22Rv1 (cell line): Measurements from ENCODE around the gene CHST2.

Source experiments
- H3K27ac ChIP-seq: fragments of 450-650 bp; 2 replicates; pipeline ENCODE4 v1.5.1; 2017
- ZFX ChIP-seq: fragments of 450-650 bp; IDR thresholded peaks from 2 replicates; pipeline ENCODE4 v1.6.1; 2017; ENCODE audit warnings: antibody characterized with exemption, borderline replicate concordance
- TF ChIP-seq, protein P1 (sequence below): fragments of 450-650 bp; IDR thresholded peaks from 2 replicates; pipeline ENCODE4 v1.5.1; 2017; ENCODE audit warnings: mild to moderate bottlenecking

CHST2 gene

DNA sequence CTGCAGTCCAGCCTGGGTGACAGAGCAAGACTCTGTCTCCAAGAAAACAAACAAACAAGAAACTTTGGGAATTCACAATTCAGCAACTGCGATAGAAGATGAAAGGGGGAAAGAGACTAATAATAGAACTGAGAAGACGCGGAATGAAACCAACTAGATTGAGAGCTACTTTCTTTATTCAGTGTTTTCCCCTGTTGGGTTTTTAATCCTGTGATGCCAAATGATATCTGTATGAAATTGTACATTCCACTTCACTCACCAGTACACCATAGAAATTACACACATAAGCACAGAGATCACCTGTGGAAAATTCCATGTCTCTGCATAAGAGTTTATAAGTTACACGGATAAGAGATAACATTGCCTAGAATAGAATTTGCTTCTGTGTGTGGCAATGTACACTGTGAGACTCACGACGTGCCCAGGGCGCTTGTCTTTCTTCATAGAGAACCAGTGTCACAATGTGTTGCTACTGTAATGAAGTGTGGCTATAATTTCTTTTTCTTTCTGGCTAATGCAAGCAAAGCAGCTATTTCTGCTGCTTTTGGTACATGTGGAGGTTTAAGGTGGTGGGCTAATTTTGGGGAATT, 17.7 kb upstream of the CHST2 start:
- H3K27ac ChIP-seq = no peak overlapping the region
- TF ChIP-seq, protein P1, sequence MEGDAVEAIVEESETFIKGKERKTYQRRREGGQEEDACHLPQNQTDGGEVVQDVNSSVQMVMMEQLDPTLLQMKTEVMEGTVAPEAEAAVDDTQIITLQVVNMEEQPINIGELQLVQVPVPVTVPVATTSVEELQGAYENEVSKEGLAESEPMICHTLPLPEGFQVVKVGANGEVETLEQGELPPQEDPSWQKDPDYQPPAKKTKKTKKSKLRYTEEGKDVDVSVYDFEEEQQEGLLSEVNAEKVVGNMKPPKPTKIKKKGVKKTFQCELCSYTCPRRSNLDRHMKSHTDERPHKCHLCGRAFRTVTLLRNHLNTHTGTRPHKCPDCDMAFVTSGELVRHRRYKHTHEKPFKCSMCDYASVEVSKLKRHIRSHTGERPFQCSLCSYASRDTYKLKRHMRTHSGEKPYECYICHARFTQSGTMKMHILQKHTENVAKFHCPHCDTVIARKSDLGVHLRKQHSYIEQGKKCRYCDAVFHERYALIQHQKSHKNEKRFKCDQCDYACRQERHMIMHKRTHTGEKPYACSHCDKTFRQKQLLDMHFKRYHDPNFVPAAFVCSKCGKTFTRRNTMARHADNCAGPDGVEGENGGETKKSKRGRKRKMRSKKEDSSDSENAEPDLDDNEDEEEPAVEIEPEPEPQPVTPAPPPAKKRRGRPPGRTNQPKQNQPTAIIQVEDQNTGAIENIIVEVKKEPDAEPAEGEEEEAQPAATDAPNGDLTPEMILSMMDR = no peak
- TF ChIP-seq ZFX = no peak

DNA sequence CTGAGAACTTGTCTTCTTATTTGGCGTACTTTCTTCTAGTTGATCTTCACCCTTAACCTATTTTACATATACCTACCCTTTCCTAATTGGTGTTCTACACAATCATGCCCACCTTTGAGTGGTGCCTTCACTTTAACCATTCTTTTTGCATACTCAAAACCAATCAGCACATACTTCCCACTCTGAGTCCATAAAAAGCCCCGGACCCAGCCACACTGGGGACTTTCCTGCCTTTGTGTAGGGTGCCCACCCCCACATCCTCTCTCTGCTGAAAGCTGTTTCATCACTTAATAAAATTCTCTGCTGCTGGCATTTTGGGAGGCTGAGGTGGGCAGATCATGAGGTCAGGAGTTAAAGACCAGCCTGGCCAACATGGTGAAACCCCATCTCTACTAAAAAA, 15.9 kb upstream of the CHST2 start:
- no peak for TF ChIP-seq ZFX
- TF ChIP-seq, protein P1 = no peak
- H3K27ac ChIP-seq = no peak overlapping the region

DNA sequence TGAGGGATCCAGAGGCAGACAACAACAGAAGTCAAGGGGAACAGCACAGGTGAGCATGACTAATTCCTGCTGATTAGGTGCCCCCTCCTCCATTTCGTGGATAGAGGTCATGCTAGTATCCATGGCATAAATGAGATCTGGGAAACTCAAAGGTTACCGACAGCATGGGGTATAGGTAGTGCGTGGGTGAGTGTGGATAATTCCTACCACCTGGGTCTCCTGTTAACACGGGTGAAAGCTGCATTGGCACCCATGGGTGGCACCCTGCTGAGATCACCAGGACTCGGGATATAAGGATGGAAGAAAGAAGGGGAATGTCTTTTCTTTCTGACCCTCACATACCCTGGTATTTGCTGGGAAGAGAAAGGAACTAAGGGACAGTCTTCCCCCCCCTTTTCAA, 14.4 kb upstream of the CHST2 start:
- TF ChIP-seq, protein P1 = no peak
- TF ChIP-seq ZFX = no peak

DNA sequence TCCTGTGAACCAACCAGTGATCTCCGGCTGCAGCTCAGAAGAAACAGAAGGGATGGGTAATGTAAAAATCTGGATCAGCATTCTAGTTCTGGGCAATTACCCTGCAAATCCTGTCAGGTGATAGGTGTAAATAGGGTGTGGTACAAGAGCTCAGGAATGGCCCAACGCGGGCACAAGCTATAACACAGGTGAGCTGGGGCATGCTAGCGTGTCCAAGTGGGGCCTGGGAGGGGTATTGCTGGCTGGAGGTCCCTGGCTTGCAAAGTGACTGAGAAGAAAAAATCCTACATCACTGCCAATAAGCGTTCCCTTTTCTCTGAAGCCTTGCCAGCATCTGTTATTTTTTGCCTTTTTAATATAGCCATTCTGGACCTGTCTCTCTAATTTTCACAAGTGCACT, 9.7 kb upstream of the CHST2 start:
- H3K27ac ChIP-seq = no peak overlapping the region
- TF ChIP-seq, protein P1 = no peak
- no peak for TF ChIP-seq ZFX

More for the DNA sequence above, 14.4 kb upstream of the CHST2 start:
- no peak overlapping the region for H3K27ac ChIP-seq

DNA sequence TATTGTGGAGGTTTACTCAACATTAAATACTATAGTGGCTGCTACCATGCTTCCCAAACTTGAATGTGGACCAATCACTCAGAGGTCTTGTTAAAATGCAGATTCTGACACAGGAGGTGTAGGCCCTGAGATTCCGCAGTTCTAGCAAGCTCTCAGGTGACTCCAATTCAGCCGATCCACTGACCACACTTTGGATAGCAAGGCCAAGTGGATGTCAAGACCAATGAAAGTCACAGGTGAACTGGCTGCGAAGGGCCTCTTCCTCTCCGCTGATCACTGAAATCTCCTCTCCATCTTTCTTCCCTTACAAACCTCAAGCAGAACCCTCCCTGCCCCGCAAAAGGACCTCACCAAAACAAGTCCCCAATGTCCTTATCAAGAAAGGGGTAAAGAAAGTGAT, 9.2 kb upstream of the CHST2 start:
- no peak overlapping the region for H3K27ac ChIP-seq
- no peak for TF ChIP-seq ZFX
- TF ChIP-seq, protein P1 = no peak

DNA sequence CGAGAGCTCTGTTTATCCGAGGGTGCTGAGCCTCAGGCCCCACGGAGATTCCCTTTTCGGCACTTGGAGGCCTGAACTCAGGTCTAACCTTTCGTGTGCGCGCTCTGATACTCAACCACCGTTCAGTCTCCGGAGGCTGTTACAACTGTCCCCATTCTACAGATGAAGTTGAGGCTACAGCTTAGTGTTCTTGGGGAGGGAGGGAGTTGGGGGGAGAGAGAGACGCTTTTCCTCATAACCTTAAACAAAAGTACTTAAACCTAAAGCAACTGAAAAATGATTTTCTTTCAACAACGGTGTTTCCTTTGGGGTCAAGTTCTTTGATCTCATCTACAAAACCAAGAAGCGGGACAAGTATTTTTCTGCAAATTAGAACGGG, 952 bp upstream of the CHST2 start:
- H3K27ac ChIP-seq = no peak overlapping the region
- no peak for TF ChIP-seq ZFX
- TF ChIP-seq, protein P1 = no peak

DNA sequence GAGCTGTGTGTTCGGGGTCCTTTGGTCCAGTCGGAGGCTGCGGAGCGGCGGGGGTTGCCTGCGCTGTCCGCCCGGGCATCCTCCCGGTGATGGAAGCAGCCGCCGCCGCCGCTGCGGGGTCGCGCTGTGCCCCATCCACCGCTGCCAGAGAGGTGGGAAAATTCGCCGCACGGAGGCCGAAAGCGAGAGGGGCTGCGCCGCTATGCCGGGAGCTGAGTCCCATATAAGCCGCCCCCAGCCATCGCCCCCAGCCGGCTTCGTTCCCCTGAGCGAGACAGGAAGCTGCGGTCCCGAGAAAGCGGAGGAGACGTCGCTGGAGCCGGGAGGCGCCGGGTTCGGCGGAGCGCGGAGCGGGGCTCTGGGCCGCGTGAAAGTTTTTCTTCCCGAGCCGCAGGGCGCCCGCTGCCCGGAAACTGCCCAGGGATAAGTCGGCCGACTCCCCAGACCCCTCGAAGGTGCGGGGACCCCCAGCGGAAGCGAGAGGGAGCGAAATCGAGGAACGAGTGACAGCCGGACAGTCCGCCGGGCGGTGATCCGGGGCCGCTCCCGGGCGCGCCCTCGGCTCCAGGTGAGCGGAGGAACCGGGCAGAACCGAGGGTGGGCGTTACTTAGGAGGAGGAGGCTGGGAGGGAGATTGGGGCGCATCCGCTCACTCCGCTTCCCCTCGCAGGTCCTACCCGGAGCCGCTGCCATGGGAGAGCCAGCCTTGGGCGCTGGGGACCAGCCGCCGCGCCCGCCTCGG, 574 bp downstream of the CHST2 start:
- no peak overlapping the region for H3K27ac ChIP-seq

More for the DNA sequence above, 574 bp downstream of the CHST2 start:
- no peak for TF ChIP-seq ZFX
- TF ChIP-seq, protein P1 = no peak
